Stomach (tissue), 9 donors: Measurements from ENCODE around the gene MTF2. TPM values are rescaled to one million over a fixed set of nuclear protein-coding genes. Genes with fewer than 3 reads are reported as not detected.

Experiments used
- DNase-seq, 2 donors: peaks; one replicate each; pipeline versions ENCODE4 v3.0.0 to v3.0.0-alpha.2; 2013 to 2019
- H3K27ac ChIP-seq, 5 donors: fragments of 200-600 bp in 4 of 5; sonication (generic) in 4 of 5; one replicate each; pipeline ENCODE4 v1.5.1; 2013 to 2019; ENCODE audit warnings: mild to moderate bottlenecking in 1 of 5, moderate library complexity in 1 of 5
- H3K27me3 ChIP-seq, 3 donors: fragments of 200-600 bp; sonication (generic); one replicate each; pipeline ENCODE4 v1.5.1; 2017 to 2019; ENCODE audit warnings: mixed run types in 1 of 3
- H3K36me3 ChIP-seq, 4 donors: fragments of 200-600 bp; sonication (generic); 1 replicate in 3 of 4; 2 replicates in 1 of 4; pipeline ENCODE4 v1.5.1; 2016 to 2019
- H3K4me1 ChIP-seq, 4 donors: fragments of 200-600 bp; sonication (generic); one replicate each; pipeline ENCODE4 v1.5.1; 2016 to 2019
- H3K4me3 ChIP-seq, 4 donors: fragments of 200-600 bp; sonication (generic) in 3 of 4; one replicate each; pipeline ENCODE4 v1.5.1; 2016 to 2019; ENCODE audit warnings: mild to moderate bottlenecking in 1 of 4
- H3K9me3 ChIP-seq, 4 donors: fragments of 200-600 bp; sonication (generic); one replicate each; pipeline ENCODE4 v1.5.1; 2016 to 2019
- CTCF ChIP-seq, 7 experiments: fragments of 450-650 bp in 4 of 7; fragments of 200-600 bp in 3 of 7; sonication (generic) in 3 of 7; IDR thresholded peaks; one replicate each; pipeline ENCODE4 v1.5.1; 2016 to 2019; ENCODE audit warnings: antibody characterized with exemption in 7 of 7, control low read depth in 2 of 7, mild to moderate bottlenecking in 1 of 7
- EP300 ChIP-seq: sonication (generic); formaldehyde crosslinking; IDR thresholded peaks from one replicate; pipeline ENCODE4 v1.6.1; 2017; ENCODE audit warnings: antibody characterized with exemption
- POLR2A ChIP-seq, 4 donors: fragments of 450-650 bp; IDR thresholded peaks; one replicate each; pipeline ENCODE4 v1.6.1; 2016; ENCODE audit warnings: antibody characterized with exemption in 4 of 4, control low read depth in 2 of 4, mild to moderate bottlenecking in 1 of 4, moderate library complexity in 1 of 4
- POLR2AphosphoS5 ChIP-seq, 3 donors: sonication (generic); formaldehyde crosslinking; IDR thresholded peaks; one replicate each; pipeline ENCODE4 v1.6.1; 2016; ENCODE audit warnings: antibody characterized with exemption in 3 of 3
- WGBS, 5 donors: extraction: QIAGEN DNeasy Blood & Tissue Kit in 3 of 5; methylation state at CpG; one replicate each; pipeline versions ENCODE4 v1.1.5 to v1.1.7; 2013 to 2018; 5-methylcytosine and 5-hydroxymethylcytosine counted together
- intact Hi-C: fragments of 100-400 bp; cut with DNase I; formaldehyde crosslinking; loops from one replicate; pipeline ENCODE4 v1.15.1; 2023; ENCODE audit warnings: low total_unique reads
- polyA plus RNA-seq, 3 donors: library from polyadenylated mRNA; stranded (reverse); fragments of 200-250 nt; gene quantifications; one replicate each; pipeline ENCODE4 v1.2.3, GENCODE V29; 2013
- total RNA-seq, 5 donors: library from RNA; depleted of rRNA; stranded (reverse); fragments of >200 nt; gene quantifications; one replicate each; pipeline versions ENCODE4 v1.1.0 to v1.2.3, GENCODE V29; 2014 to 2016
- donor health status: healthy with polysubstance abuse.
- donor health status: Bipolar disorder and iron deficiency.
- donor health status: healthy.

Gene MTF2
- total and polyA plus RNA-seq, 8 donors = 2.3 to 67.6 (median 9.0) TPM

GRCh38 chr1:93107395-93107794, 28.3 kb downstream of the MTF2 start:
- H3K27ac ChIP-seq = no peak overlapping the region
- peaks cover 0 to 23% (median 6%) of the 10 kb centered on the region in 4 donors for H3K4me1 ChIP-seq
- intact Hi-C loops = no loop called here
- no peak overlapping the region for H3K4me3 ChIP-seq
- TF ChIP-seq EP300 = no peak
- TF ChIP-seq POLR2AphosphoS5 (IDR thresholded peaks at IDR 0.05) = no peak
- no peak for TF ChIP-seq POLR2A (IDR thresholded peaks at IDR 0.05)
- TF ChIP-seq CTCF (IDR thresholded peaks at IDR 0.05) = no peak
- DNase-seq = no peak
- no peaks in the 10 kb centered on the region for H3K9me3 ChIP-seq
- H3K36me3 ChIP-seq = peaks cover 0 to 24% (median 12%) of the 10 kb centered on the region in 4 donors
- WGBS, 5 donors = 96 to 98% (median 97%) methylated on average over 4 of the region's 4 CpGs
- H3K27me3 ChIP-seq = no peaks in the 10 kb centered on the region

- intact Hi-C loops = no loop called here
- DNase-seq = no peak
- 92 to 98% (median 98%) methylated on average over 2 of the region's 2 CpGs for WGBS, 5 donors
- Histone ChIP-seq H3K36me3 (peaks cover 0 to 24% (median 14%) of the 10 kb centered on the region in 4 donors), H3K4me1 (peaks cover 0 to 16% (median 6%) of the 10 kb centered on the region in 4 donors), H3K27me3 (no peaks in the 10 kb centered on the region), H3K27ac (no peak overlapping the region), H3K4me3 (no peak overlapping the region), H3K9me3 (no peaks in the 10 kb centered on the region)
- TF ChIP-seq CTCF (IDR thresholded peaks at IDR 0.05) (no peak), POLR2A (IDR thresholded peaks at IDR 0.05) (no peak), POLR2AphosphoS5 (IDR thresholded peaks at IDR 0.05) (no peak), EP300 (no peak)
Observed at GRCh38 chr1:93108335-93108734, 29.3 kb downstream of the MTF2 start.

- Histone ChIP-seq H3K27ac (no peak overlapping the region), H3K4me3 (no peak overlapping the region), H3K9me3 (no peaks in the 10 kb centered on the region), H3K36me3 (peaks cover 0 to 15% (median 6%) of the 10 kb centered on the region in 4 donors), H3K27me3 (no peaks in the 10 kb centered on the region), H3K4me1 (peaks cover 0 to 16% (median 6%) of the 10 kb centered on the region in 4 donors)
- no peak for TF ChIP-seq CTCF (IDR thresholded peaks at IDR 0.05)
- no peak for TF ChIP-seq EP300
- TF ChIP-seq POLR2AphosphoS5 (IDR thresholded peaks at IDR 0.05) = no peak
- no peak for TF ChIP-seq POLR2A (IDR thresholded peaks at IDR 0.05)
- WGBS, 5 donors = 67 to 93% (median 87%) methylated on average over 2 of the region's 2 CpGs
- intact Hi-C loops = no loop called here
- DNase-seq = peak in 1 of 2 donors; percentile 12
Observed at GRCh38 chr1:93109578-93109977, 30.5 kb downstream of the MTF2 start.

- H3K36me3 ChIP-seq = peaks cover 0 to 27% (median 19%) of the 10 kb centered on the region in 4 donors
- TF ChIP-seq CTCF (IDR thresholded peaks at IDR 0.05) (no peak), POLR2A (IDR thresholded peaks at IDR 0.05) (no peak), POLR2AphosphoS5 (IDR thresholded peaks at IDR 0.05) (no peak), EP300 (no peak)
- 54 to 76% (median 58%) methylated on average over 1 of the region's 1 CpG for WGBS, 5 donors
- no peak for DNase-seq
- H3K4me3 ChIP-seq = no peak overlapping the region
- H3K4me1 ChIP-seq = peaks cover 0 to 16% (median 6%) of the 10 kb centered on the region in 4 donors
- intact Hi-C loops = no loop called here
- H3K9me3 ChIP-seq = no peaks in the 10 kb centered on the region
- no peaks in the 10 kb centered on the region for H3K27me3 ChIP-seq
- no peak overlapping the region for H3K27ac ChIP-seq
Observed at GRCh38 chr1:93111065-93111464, 32.0 kb downstream of the MTF2 start.
